Stimulated activated memory B cell treated with anti-CD40 and anti-IgM and Interleukin-4, amounts not matched to agents 10 μg/mL and 1 μg/mL and 100 μg/mL, for 72 hours (primary cell): ENCODE measurements around the gene IFT122.

ENCODE experiments used
- ATAC-seq: fragments of 150-1000 bp; cut with Tn5 transposase; 2 replicates; pipeline ENCODE4 v1.10.0; 2021
- H3K27ac Mint-ChIP-seq: one replicate; pipeline ENCODE4 v1.8.0; 2022; ENCODE audit warnings: mild to moderate bottlenecking, mixed read lengths
- H3K27me3 Mint-ChIP-seq: one replicate; pipeline ENCODE4 v1.8.0; 2022; ENCODE audit warnings: mixed read lengths
- H3K36me3 Mint-ChIP-seq: one replicate; pipeline ENCODE4 v1.8.0; 2022; ENCODE audit warnings: mixed read lengths
- H3K4me1 Mint-ChIP-seq: one replicate; pipeline ENCODE4 v1.8.0; 2022; ENCODE audit warnings: mixed read lengths
- H3K4me3 Mint-ChIP-seq: one replicate; pipeline ENCODE4 v1.8.0; 2022; ENCODE audit warnings: mild to moderate bottlenecking, moderate library complexity, mixed read lengths
- H3K9me3 Mint-ChIP-seq: one replicate; pipeline ENCODE4 v1.8.0; 2022; ENCODE audit warnings: mixed read lengths

Gene IFT122

DNA sequence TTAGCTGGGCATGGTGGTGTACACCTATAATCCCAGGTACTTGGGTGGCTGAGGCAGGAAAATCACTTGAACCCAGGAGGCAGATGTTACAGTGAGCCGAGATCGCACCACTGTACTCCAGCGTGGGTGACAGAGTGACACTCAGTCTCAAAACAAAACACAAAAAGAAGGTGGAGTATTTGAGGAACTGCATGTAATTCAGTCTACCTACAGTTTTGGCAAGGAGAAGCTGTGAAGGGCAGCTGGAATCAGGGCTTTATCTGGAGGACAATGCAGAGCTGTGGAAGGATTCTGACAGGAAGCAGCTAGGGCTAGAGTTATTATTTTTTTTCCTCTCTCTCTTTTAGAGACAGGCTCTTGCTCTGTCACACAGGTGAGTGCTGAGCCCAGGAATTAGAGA lies 109.8 kb downstream of the IFT122 start:
- H3K27ac Mint-ChIP-seq, result no peak overlapping the region
- H3K36me3 Mint-ChIP-seq, result no peaks in the 10 kb centered on the region
- no peak overlapping the region for H3K4me3 Mint-ChIP-seq
- no peak for ATAC-seq
- H3K9me3 Mint-ChIP-seq, result no peaks in the 10 kb centered on the region
- peaks cover 9% of the 10 kb centered on the region for H3K27me3 Mint-ChIP-seq
- H3K4me1 Mint-ChIP-seq, result peaks cover 9% of the 10 kb centered on the region

DNA sequence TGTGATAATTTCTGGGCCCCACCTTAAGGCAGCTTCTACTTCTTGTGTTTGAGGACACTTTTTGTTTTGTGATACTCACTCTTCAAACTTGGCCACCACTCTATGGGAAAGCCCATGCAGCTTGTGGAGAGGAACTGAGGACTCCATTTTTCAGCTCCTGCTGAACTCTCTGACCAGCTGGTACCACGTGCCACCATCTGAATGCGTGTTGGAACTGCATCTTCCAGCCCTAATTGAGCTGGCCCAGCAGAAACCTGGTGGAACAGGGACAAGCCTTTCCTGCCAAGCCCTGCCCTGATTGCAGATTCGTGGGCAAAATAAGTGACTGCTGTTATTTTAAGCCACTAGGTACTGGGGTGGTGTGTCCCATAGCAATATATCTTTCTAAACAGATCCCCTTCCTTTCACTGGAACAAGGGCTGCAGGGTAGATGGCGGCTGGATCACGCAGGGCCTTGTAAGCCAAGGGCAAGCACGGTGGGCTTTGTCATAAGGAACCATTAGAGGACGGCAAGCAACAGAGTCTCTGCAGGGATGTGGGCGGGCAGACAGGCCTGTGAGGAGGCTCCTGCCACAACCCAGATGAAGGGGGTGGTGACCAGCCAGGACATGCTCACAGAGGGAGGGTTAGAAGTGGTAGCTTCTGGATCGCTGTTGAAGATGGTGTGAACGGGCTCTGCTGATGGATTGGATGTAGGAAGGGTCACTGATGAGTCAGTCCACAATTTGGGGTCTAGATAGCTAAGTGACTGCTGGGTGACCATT lies 112.4 kb downstream of the IFT122 start:
- no peak overlapping the region for H3K27ac Mint-ChIP-seq
- H3K36me3 Mint-ChIP-seq, result no peaks in the 10 kb centered on the region
- no peak for ATAC-seq
- no peaks in the 10 kb centered on the region for H3K9me3 Mint-ChIP-seq
- no peak overlapping the region for H3K4me3 Mint-ChIP-seq
- peaks cover 11% of the 10 kb centered on the region for H3K27me3 Mint-ChIP-seq
- H3K4me1 Mint-ChIP-seq, result peaks cover 17% of the 10 kb centered on the region

DNA sequence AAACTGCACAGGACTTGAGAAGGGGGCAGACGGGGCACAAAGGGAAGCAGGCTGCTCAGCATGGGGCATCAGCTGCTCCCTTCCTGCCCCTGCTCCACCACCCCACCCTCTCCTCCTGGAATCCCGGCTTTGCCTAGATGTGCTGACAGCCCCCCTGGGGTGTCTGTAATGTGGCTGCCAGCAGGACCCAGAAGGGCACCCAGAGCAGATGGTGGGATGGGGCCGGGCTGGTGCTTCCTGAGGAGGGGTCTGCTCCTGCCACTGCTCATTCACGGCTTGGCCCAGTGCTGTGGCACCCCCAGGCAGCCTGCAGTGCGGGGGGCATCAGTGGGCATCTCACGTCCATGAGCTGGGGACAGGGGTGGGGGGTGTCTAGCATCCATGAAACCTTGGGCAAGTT lies 113.1 kb downstream of the IFT122 start:
- Mint-ChIP-seq H3K27ac (no peak overlapping the region), H3K36me3 (no peaks in the 10 kb centered on the region), H3K9me3 (no peaks in the 10 kb centered on the region), H3K4me3 (no peak overlapping the region), H3K27me3 (peaks cover 18% of the 10 kb centered on the region), H3K4me1 (peaks cover 18% of the 10 kb centered on the region)
- ATAC-seq, result no peak

DNA sequence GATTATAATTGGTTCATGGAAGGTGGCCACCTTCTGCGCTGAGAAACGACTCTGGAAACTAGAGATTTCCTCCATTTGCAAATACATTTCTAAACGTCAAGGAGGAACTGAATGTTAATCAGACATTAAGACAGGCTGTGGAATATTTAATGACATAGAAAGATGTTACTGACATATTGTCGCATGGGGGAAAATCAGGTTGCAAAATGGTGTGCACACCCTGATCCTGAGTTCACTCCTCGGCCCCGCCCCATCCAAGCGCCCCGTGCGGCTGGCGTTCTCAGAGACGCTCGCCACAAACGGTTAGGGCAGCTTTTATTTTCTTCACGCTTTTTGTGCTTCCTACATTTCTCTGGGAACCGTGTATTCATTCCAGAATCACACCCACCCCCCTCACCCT lies 113.7 kb downstream of the IFT122 start:
- no peaks in the 10 kb centered on the region for H3K9me3 Mint-ChIP-seq
- no peak overlapping the region for H3K27ac Mint-ChIP-seq
- no peak overlapping the region for H3K4me3 Mint-ChIP-seq
- peaks cover 22% of the 10 kb centered on the region for H3K27me3 Mint-ChIP-seq
- no peaks in the 10 kb centered on the region for H3K36me3 Mint-ChIP-seq
- H3K4me1 Mint-ChIP-seq, result peaks cover 24% of the 10 kb centered on the region
- ATAC-seq, result no peak

DNA sequence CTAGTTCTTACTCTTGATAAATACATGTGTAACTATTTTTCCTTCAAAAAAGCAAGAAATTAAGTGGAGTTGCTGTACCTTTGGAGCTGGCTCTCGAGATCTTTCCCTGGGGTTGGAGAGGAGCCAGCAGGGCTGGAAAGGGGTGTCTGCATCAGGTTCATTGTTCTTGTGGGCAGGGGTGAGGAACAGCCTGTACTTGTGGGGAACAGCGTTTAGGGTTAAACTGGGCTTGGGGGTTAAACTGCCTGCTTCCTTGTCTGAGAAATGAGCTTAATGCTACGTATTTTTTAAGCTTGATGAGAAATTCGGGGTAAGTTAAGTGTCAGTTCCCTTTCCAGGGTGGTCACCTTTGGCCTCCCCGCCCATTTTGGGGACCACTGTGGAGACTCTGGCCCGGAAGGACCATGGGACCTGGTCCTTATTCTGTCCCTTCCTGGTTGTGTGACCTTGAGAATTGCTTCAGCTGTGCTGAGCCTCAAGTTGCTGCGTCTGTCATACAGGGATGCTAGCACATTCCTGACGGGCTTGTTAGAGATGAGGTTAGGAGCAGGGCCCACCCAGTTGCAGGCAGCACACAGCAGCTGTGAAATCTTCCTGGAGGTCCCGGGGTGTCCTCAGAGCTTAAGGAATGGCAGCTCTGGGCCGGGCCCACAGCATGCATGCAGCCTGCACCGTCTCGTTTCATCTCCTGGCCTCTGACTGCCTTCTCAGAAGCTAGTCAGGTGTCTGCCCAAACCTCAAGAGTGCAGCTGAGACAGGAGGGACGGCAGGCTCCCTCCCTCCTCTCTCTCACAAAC lies 114.5 kb downstream of the IFT122 start:
- Mint-ChIP-seq H3K27me3 (peaks cover 22% of the 10 kb centered on the region), H3K27ac (no peak overlapping the region), H3K4me3 (no peak overlapping the region), H3K4me1 (peaks cover 29% of the 10 kb centered on the region), H3K9me3 (no peaks in the 10 kb centered on the region), H3K36me3 (no peaks in the 10 kb centered on the region)
- no peak for ATAC-seq

DNA sequence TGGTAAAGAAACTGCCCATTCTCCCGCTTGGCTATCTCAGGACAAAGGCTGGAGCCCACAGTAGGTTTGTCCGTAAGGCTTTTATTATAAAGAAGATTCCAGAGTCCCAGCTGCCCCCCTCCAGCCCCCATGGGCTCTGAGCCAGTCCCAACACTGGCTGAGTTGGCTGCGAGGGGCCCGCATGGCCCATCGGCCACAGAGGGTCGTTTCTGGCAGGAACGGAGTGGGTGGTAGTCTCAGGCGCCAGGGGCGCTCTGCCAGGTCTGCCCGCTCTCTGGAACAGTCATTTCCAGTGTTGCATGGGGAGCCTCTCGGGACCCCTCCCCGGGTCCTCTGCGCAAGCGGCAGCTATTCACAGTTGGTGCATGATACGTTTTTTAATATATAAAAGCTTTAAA lies 115.1 kb downstream of the IFT122 start:
- ATAC-seq, result no peak
- H3K36me3 Mint-ChIP-seq, result no peaks in the 10 kb centered on the region
- no peak overlapping the region for H3K27ac Mint-ChIP-seq
- H3K4me1 Mint-ChIP-seq, result peaks cover 29% of the 10 kb centered on the region
- H3K9me3 Mint-ChIP-seq, result no peaks in the 10 kb centered on the region
- no peak overlapping the region for H3K4me3 Mint-ChIP-seq
- peaks cover 22% of the 10 kb centered on the region for H3K27me3 Mint-ChIP-seq

DNA sequence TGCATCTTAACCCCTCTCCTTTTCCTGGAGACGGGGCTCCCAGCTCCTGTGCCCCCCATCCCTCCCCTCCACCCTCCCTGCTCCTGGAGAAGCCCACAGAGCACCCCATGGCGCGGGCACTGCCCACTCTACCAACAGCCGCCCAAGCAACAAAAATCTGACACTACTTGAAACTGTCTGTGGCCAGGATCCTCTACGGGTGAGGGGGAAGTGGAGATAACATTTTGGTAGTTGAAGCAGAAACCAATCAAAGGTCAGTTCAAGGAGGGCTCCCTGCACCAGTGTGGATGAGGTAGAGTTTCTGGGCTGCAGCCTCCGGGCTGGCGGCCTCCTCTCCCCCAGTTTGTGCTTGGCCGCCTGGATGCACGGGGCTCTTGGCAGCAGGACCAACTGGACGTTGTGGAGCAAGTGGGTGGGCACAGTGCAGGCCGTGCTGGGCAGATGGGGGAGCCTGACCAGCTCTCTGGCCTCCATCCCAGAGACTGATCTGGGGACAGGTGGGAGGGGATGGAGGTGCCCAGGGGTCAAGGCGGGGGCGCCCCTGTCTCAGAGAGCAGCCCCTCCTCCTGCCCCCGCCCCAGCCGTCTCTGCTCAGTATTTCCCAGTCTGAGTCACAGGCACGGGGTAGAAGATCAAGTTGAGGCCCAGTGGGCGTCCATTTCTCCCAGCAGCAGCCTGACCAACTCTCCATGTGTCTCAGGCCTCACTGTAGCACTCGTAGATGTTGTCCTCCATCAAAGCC lies 115.8 kb downstream of the IFT122 start:
- ATAC-seq, result peak; percentile 77
- Mint-ChIP-seq H3K36me3 (no peaks in the 10 kb centered on the region), H3K27me3 (peaks cover 22% of the 10 kb centered on the region), H3K27ac (no peak overlapping the region), H3K4me1 (peaks cover 34% of the 10 kb centered on the region), H3K9me3 (no peaks in the 10 kb centered on the region), H3K4me3 (no peak overlapping the region)

DNA sequence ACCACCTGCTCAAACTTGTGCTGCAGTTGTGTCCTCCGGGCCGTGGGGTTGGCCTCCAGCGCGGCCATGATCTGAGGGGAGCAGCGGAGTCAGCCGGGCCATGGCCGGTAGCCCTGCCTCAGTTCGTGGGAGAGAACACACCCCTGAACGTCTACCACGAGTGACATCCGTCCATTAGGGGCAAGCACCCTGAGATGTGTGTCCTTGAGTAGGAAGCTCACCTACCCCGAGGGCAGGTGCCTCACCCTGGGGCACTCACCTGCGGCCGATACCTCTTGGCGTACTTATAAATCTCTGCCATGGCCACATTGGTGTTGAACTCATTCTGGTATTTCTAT lies 116.3 kb downstream of the IFT122 start:
- Mint-ChIP-seq H3K27me3 (peaks cover 22% of the 10 kb centered on the region), H3K9me3 (no peaks in the 10 kb centered on the region), H3K27ac (no peak overlapping the region), H3K36me3 (no peaks in the 10 kb centered on the region), H3K4me3 (no peak overlapping the region), H3K4me1 (peaks cover 36% of the 10 kb centered on the region)
- no peak for ATAC-seq

DNA sequence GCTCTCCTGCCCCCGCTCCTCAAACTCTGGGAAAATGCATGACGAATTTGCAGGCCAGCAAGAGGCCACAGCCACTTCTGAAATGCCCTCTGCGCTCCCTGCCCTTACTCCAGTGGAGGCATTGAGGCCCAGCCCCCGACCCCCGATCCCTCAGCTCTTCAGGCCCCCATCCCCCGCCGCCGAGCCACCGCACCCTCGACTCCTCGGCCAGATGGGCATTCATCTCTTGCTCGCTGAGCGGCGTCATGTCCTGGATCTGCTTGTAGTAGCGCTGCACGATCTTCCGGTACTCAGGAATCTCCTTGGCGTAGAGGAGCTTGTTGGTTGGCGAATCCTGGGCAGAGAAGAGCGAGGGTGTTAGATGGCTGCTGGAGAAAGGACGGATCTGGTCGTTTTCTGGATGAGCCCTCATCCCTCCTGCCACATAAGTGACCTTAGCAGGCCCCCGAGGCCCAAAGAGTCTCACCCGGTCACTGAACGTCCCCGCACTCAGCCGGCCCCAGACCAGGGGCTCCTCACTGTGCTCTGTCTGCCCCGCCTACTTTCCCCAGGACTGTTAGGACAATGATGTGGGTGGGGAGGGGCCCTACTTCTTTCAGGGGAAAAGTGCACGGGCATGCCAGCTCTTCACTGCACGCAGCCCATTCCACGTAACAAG lies 117.0 kb downstream of the IFT122 start:
- no peak overlapping the region for H3K4me3 Mint-ChIP-seq
- H3K27ac Mint-ChIP-seq, result no peak overlapping the region
- H3K36me3 Mint-ChIP-seq, result no peaks in the 10 kb centered on the region
- H3K9me3 Mint-ChIP-seq, result no peaks in the 10 kb centered on the region
- peaks cover 22% of the 10 kb centered on the region for H3K27me3 Mint-ChIP-seq
- peaks cover 36% of the 10 kb centered on the region for H3K4me1 Mint-ChIP-seq
- ATAC-seq, result no peak

DNA sequence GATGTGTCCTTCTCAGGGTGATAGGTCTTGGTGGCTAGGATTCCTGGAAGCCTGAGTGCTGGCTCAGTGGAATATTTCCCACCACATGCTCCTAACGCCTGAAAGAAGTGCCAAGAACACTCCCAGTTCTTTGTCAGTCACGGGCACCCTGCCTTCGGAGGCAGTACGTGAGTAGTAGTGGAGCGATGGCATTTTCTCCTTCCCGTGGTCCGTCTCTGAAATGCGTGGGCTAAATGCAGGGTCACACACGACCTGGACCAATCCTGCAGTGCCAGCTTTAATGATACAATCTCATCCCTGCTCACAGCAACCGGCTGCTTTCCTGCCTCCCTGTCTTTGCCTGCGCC lies 117.5 kb downstream of the IFT122 start:
- H3K9me3 Mint-ChIP-seq, result no peaks in the 10 kb centered on the region
- no peak for ATAC-seq
- no peak overlapping the region for H3K4me3 Mint-ChIP-seq
- H3K4me1 Mint-ChIP-seq, result peaks cover 36% of the 10 kb centered on the region
- H3K27me3 Mint-ChIP-seq, result peaks cover 22% of the 10 kb centered on the region
- H3K27ac Mint-ChIP-seq, result no peak overlapping the region
- no peaks in the 10 kb centered on the region for H3K36me3 Mint-ChIP-seq

DNA sequence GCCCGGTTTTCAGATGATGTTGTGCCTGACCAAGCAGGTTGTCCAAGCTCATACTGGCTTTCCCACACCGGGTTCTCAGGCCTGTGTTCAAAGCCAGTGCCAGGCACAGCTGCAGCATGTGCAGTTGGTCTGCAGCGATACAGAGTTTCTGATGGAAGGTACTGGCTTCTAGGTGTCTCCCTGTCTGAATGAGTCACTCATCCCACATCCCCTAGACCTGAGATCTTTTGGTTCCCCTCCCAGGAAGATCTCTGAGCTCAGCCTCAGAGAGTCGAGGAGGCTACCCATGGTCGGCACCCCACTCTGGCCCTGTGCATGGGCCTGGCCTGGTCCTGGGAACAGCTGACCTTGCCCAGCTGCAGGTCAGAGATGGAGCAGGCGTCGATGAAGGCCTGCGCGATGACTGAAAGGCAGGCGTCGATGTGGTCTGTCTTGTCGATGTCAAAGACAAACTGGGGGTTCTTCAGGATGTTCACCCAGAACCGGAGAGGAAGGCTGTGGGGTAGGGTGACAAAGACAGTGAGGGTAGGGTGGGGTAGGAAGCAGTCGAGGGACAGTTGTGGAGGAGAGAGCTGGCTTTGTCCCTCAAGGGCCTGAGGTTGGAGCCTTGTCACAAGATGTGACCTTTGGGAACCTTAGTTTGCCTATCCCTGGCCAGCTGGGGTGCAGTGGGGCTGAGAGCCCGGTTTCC lies 118.2 kb downstream of the IFT122 start:
- no peaks in the 10 kb centered on the region for H3K36me3 Mint-ChIP-seq
- no peak overlapping the region for H3K4me3 Mint-ChIP-seq
- H3K27ac Mint-ChIP-seq, result peak overlapping the region; percentile 24
- ATAC-seq, result no peak
- H3K9me3 Mint-ChIP-seq, result no peaks in the 10 kb centered on the region
- H3K27me3 Mint-ChIP-seq, result peaks cover 15% of the 10 kb centered on the region
- H3K4me1 Mint-ChIP-seq, result peaks cover 36% of the 10 kb centered on the region

DNA sequence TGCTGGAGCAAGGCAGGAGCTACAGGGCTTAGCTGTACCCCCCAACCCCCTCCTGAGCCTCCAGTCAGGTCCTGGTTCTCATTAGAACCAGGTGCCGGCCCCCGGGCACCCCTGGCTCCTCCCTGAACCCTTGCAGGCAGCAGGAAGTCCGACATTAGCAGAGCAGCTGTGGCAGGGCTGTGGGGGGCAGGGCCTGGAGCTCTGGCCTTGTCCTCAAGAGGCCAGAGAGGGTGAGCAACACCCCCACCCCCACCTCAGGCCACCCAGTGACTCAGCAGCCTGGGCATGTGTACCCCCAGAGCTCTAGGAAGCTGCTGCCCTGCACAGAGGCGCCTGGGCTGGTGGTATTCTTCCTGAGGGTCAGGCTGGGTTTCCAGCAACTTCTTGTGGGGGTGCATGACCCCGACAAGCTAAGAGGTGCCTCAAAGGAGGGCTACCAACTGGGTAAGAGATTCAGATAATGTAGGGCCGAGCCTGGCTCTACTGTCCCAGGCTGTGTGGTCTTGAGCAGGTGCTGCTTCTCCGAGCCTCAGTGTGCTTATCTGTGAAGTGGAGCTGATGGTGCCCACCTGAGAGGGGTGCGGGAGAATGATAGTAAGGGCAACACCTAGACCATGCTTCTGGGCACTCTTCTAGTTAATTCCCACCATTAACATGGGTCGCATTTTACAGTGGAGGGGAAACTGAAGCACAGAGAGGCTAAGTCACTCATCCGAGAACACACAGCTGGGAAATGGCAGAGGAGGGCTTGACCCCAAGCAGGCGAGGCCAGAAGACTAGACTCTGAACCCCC lies 118.9 kb downstream of the IFT122 start:
- ATAC-seq, result no peak
- peaks cover 35% of the 10 kb centered on the region for H3K4me1 Mint-ChIP-seq
- no peaks in the 10 kb centered on the region for H3K36me3 Mint-ChIP-seq
- H3K27me3 Mint-ChIP-seq, result peaks cover 14% of the 10 kb centered on the region
- peak overlapping the region; percentile 24 for H3K27ac Mint-ChIP-seq
- H3K4me3 Mint-ChIP-seq, result no peak overlapping the region
- H3K9me3 Mint-ChIP-seq, result no peaks in the 10 kb centered on the region

DNA sequence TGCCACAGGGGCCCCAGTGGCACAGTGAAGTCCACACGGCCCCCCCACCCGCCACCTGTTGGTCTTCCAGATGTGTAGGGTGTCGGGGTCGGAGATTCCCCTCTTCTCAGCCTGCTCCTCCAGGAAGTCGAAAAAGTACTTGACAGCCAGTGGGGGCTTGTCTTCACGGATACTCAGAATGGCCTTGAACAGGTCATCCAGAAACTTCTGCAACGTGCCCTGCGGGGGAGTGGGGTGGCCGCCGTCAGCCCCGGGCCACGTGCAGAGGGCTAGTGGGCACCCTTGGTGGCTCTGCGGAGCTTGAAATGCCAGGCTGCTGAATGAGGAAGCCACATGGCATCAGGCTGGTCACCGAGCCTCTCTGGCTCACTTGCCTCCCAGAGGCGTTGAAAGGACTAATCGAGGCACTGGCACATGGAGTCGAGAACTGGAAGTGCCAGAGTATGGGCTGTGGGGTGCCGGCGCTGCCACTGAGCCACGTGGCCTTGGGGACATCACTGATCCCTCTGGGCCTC lies 119.6 kb downstream of the IFT122 start:
- Mint-ChIP-seq H3K4me3 (no peak overlapping the region), H3K4me1 (peaks cover 28% of the 10 kb centered on the region), H3K36me3 (no peaks in the 10 kb centered on the region), H3K27me3 (peaks cover 14% of the 10 kb centered on the region), H3K27ac (peak overlapping the region; percentile 24), H3K9me3 (no peaks in the 10 kb centered on the region)
- no peak for ATAC-seq

DNA sequence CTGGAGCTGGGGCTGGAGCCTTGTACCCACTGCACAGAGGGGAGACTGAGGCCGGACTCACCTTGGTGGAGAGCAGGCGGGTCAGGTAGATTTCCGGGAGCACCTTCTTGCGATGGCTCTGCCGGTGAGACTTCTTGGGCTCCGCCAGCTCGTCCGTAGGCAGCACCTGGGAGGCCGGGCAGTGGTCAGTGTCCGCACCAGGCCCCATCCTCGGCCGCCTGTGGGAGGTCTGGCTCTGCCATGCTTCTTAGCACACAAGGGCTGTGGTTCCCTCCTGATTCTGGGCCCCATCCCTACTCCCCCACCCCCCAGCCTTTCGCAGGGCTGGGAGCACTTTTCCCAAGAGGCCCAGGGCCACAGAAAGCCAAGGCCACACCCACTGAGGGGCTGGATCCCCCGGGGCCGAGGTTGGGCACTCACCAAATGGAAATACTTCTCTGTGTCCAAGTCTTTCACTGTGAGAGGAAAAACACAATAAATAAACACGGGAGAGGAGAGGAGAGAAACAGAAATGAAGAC lies 120.3 kb downstream of the IFT122 start:
- H3K4me3 Mint-ChIP-seq, result no peak overlapping the region
- H3K27ac Mint-ChIP-seq, result peak overlapping the region; percentile 46
- peaks cover 14% of the 10 kb centered on the region for H3K27me3 Mint-ChIP-seq
- peaks cover 24% of the 10 kb centered on the region for H3K4me1 Mint-ChIP-seq
- no peak for ATAC-seq
- H3K9me3 Mint-ChIP-seq, result no peaks in the 10 kb centered on the region
- no peaks in the 10 kb centered on the region for H3K36me3 Mint-ChIP-seq
